K562 (cell line): ENCODE data around the gene NANS.
"Not testable (repeated sequence)": the region's sequence is repeated elsewhere in the genome, so short reads cannot be mapped to it uniquely, and the experiment has no call there.

Source experiments
- CHD4 ChIP-seq: fragments of 200-600 bp; sonication (generic); IDR thresholded peaks from 3 replicates; pipeline ENCODE4 v1.6.1; 2012; ENCODE audit warnings: low read depth, mild to moderate bottlenecking, mixed read lengths, low read length, inconsistent platforms; ENCODE audit not compliant: insufficient read depth, insufficient replicate concordance, poor library complexity, severe bottlenecking
- FOXP1 ChIP-seq: sonication (generic); formaldehyde crosslinking; IDR thresholded peaks from 2 replicates; pipeline ENCODE4 v1.8.0; 2022; ENCODE audit warnings: mild to moderate bottlenecking, missing genetic modification reagents
- FOXP4 ChIP-seq: sonication (generic); formaldehyde crosslinking; IDR thresholded peaks from 2 replicates; pipeline ENCODE4 v1.8.0; 2022; ENCODE audit warnings: mild to moderate bottlenecking, missing genetic modification reagents, borderline replicate concordance
- ZNF165 ChIP-seq: fragments of 250-450 bp; sonication (Bioruptor Pico); IDR thresholded peaks from 2 replicates; pipeline ENCODE4 v1.4.0; 2020; ENCODE audit warnings: borderline replicate concordance
- ZNF175 ChIP-seq: fragments of 200-800 bp; sonication (Bioruptor generic); IDR thresholded peaks from 2 replicates; pipeline ENCODE4 v1.6.1; 2016; ENCODE audit warnings: low read depth, mild to moderate bottlenecking, missing genetic modification characterization, missing compliant biosample characterization
- ZNF354B ChIP-seq: fragments of 250-450 bp; sonication (Bioruptor Pico); IDR thresholded peaks from 2 replicates; pipeline ENCODE4 v1.4.0; 2020
- TF ChIP-seq, protein P1 (sequence below), 3 experiments: IDR thresholded peaks in 2 of 3; conservative IDR thresholded peaks in 1 of 3; 2 replicates each; pipeline ENCODE4 v1.5.1; 2011 to 2012; ENCODE audit warnings: low read length in 3 of 3, mild to moderate bottlenecking in 3 of 3, control low read depth in 2 of 3, improper control_type of control experiment in 1 of 3, inconsistent platforms in 1 of 3, low read depth in 1 of 3, mixed read lengths in 1 of 3, moderate library complexity in 1 of 3; ENCODE audit not compliant: insufficient read depth in 2 of 3
- TF ChIP-seq, protein P2 (sequence below), 2 experiments: fragments of 450-650 bp in 1 of 2; sonication (generic) in 1 of 2; formaldehyde crosslinking in 1 of 2; IDR thresholded peaks in 1 of 2; conservative IDR thresholded peaks in 1 of 2; 2 replicates each; pipeline versions ENCODE4 v1.6.1 to v1.8.1; 2016 to 2023; ENCODE audit warnings: mild to moderate bottlenecking in 2 of 2, moderate library complexity in 2 of 2, inconsistent platforms in 1 of 2, missing genetic modification reagents in 1 of 2

DNA sequence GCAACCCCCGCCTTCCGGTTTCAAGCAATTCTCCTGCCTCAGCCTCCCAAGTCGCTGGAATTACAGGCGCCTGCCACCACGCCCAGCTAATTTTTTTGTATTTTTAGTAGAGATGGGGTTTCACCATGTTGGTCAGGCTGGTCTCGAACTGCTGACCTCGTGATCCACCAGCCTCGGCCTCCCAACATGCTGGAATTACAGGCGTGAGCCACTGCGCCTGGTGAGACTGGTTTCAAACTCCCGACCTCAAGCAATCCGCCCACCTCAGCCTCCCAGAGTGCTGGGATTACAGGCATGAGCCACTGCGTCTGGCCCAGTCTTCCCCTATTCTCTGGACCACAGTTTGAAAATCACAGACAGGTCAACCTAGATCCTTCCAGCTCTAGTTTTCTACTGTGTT is 67.6 kb downstream of the NANS start:
- TF ChIP-seq ZNF354B (CRISPR knock-in tag); FOXP1; CHD4; ZNF165; FOXP4 (CRISPR knock-in tag); ZNF175 (CRISPR knock-in tag): not testable (repeated sequence)
- TF ChIP-seq, protein P1, sequence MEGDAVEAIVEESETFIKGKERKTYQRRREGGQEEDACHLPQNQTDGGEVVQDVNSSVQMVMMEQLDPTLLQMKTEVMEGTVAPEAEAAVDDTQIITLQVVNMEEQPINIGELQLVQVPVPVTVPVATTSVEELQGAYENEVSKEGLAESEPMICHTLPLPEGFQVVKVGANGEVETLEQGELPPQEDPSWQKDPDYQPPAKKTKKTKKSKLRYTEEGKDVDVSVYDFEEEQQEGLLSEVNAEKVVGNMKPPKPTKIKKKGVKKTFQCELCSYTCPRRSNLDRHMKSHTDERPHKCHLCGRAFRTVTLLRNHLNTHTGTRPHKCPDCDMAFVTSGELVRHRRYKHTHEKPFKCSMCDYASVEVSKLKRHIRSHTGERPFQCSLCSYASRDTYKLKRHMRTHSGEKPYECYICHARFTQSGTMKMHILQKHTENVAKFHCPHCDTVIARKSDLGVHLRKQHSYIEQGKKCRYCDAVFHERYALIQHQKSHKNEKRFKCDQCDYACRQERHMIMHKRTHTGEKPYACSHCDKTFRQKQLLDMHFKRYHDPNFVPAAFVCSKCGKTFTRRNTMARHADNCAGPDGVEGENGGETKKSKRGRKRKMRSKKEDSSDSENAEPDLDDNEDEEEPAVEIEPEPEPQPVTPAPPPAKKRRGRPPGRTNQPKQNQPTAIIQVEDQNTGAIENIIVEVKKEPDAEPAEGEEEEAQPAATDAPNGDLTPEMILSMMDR (IDR thresholded peaks at IDR 0.05 in 2 of 3, conservative IDR thresholded peaks at IDR 0.05 in 1 of 3; ENCODE audit: insufficient read depth in 2 of 3, low read depth in 1 of 3, low read length in 3 of 3) = not testable (repeated sequence)
- TF ChIP-seq, protein P2, sequence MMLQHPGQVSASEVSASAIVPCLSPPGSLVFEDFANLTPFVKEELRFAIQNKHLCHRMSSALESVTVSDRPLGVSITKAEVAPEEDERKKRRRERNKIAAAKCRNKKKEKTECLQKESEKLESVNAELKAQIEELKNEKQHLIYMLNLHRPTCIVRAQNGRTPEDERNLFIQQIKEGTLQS (IDR thresholded peaks at IDR 0.05) = not testable (repeated sequence)
- TF ChIP-seq, protein P2 (CRISPR knock-in tag; conservative IDR thresholded peaks at IDR 0.05) = not testable (repeated sequence)
